Occipital lobe (tissue), 2 donors: ENCODE results near the gene MAB21L3. TPM values are rescaled to one million over a fixed set of nuclear protein-coding genes. Genes with fewer than 3 reads are reported as not detected.

ENCODE experiments used
- DNase-seq: peaks from one replicate; lab custom pipeline; 2025; lab: John Stamatoyannopoulos, UW
- total RNA-seq: library from RNA; depleted of rRNA; stranded (reverse); fragments of >200 nt; gene quantifications from one replicate; pipeline ENCODE4 v1.2.3, GENCODE V29; 2014

Gene MAB21L3
- total RNA-seq, 1 donor from 2014 or later: 0.31 TPM

DNA sequence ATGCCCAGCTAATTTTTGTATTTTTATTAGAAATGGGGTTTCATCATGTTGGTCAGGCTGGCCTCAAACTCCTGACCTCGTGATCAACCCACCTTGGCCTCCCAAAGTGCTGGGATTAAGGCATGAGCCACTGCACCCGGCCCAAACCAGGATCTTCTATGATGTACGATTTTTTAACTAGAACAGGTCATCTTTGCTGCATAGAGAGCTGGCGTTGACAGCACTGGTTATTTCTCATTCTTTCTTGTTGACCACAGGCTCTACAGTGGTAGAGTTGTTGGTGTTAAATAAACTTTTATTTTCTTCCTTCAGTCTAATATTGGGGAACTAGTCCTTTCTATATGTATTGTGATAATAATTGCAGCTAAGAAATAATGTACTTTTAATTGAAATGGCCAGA is 3.8 kb upstream of the MAB21L3 start:
- DNase-seq: no peak

DNA sequence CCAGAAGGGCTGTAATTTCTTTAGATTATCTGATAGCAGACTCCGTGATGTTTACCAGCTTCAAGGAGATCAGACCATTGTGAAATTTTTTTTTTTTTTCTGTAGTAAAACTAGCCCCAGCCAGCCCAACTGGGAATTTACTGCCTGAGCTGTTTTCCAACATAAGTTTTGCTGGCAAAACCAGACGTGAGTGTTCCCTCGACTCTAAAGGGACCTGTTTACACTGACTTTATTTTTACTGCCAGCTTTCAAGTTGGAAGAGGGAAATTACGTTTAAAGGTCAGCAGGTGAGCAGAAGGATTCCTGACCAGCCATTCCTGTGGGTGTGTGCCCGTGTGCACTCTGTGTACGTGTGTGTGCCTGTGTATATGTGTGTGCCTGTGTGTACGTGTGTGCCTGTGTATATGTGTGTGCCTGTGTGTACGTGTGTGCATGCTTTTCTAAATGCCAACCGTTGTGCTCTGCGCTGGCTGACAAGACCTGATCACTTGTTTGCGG is 374 bp downstream of the MAB21L3 start:
- no peak for DNase-seq

- no peak for DNase-seq
These were observed 1.4 kb downstream of the MAB21L3 start for GRCh38 chr1:116112388-116113140.

GRCh38 chr1:116113615-116114014 is 2.4 kb downstream of the MAB21L3 start:
- DNase-seq: no peak

- no peak for DNase-seq
These were observed 4.6 kb downstream of the MAB21L3 start for GRCh38 chr1:116115476-116116439.

GRCh38 chr1:116118471-116118870 is 7.3 kb downstream of the MAB21L3 start:
- DNase-seq: no peak

DNA sequence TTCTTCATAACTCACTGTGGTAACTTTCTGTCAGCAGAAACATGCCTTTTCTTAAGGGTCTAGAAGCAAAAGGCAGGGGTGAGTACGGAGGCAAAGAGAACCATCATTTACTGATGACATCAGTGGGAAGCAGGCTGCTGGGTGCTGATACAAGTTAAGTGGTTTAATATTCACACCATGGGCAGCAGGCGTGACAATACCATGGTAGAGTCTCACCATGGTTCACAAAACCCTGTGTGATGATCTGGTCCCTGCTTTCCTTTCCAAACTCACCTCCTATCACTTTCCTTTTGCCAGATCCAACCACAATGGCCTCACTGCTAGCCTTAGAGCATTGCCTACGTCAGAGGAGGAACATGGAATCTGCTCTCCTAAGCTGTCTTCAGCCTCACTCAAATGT is 8.7 kb downstream of the MAB21L3 start:
- DNase-seq: no peak

DNA sequence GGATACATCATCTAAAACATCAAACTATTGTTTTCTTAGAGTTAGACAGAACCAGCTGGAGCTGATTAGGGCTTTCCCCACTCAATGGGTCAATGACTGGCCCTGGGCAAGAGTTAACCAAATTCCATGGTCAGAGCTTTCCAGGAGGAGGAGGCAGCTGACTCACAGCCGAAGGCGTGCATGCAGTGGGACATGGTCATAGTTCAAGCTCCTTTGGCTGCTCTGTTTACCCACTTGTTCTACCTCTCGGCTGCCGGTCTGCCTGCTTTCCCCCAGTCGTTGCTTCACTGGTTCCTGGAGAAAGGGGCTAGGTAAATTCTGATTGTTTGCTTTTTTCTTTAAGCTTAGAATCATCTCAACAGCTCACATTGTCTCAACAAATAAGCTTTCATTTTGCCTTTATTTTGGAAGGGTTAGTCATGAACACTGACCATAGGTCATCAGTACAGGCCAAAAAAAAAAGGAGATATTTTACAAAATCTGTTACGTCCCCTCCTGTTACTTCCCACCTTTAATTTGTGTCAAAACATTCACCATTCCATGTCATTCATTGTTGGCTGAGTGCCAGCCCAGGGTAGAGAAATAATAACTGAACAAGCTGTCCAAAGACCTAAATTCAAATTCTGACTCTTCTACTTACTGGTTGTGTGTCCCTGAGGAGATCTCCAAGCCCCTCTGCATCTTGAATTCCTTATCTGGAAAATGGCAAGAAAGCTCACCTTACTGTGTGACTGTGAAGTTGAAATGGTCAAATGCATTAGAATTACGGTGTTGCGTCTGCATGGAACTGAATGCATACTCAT is 12.0 kb downstream of the MAB21L3 start:
- no peak for DNase-seq

GRCh38 chr1:116123837-116124533 is 12.8 kb downstream of the MAB21L3 start:
- no peak for DNase-seq

- no peak for DNase-seq
These were observed 14.6 kb downstream of the MAB21L3 start for GRCh38 chr1:116125758-116126157.

DNA sequence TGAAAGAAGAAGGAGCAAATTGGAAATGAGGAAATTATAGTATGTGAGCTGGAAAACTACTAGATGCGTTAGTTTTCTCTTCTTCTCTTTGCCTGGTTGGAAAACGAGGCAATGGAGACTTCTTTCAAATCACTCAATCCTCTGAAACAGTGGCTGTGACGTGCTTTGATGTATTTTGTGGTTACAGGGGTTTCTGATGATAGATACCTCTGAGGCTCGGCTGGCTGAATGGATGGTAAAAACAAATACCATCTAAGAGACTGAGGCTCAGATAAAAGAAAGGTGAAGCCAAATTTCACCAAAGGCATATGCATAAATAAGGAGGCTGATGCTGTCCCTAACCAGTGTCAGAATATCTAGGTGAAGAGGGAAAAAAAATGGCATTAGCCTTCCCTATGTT is 15.1 kb downstream of the MAB21L3 start:
- DNase-seq: no peak

DNA sequence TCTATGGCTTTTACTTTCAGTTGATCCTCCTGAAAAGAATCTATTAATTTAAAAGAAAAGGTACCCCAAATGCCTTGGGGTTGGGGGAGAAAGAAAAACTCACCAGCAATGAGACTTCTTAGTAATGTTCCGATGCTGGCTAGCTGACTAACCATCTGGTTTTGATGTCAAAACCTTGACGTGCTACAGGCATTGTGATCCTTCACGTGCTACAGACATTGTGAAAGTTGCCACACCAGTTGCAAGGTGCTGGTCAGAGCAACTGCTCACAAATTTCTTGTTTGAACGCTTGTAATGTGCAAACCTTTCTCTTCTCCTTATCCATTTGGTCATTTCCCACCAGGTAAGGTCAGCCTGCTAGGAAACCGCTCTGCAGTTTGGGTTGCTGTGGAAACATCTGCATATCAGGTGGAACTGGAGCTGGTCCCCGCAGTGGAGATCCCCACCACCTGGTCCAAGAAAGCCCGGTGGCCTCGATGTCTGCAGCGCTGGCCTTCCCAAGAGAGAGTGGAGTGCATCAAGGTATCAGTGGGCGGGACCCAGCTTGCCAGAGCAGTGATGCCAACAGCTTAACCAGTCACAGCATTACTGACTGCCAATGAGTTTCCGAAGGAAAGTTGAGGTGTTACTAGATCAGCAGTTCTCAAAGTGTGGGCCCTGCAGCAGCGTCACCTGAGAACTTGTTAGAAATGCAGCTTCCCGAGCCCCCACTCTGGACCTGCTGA is 16.1 kb downstream of the MAB21L3 start:
- DNase-seq: no peak

DNA sequence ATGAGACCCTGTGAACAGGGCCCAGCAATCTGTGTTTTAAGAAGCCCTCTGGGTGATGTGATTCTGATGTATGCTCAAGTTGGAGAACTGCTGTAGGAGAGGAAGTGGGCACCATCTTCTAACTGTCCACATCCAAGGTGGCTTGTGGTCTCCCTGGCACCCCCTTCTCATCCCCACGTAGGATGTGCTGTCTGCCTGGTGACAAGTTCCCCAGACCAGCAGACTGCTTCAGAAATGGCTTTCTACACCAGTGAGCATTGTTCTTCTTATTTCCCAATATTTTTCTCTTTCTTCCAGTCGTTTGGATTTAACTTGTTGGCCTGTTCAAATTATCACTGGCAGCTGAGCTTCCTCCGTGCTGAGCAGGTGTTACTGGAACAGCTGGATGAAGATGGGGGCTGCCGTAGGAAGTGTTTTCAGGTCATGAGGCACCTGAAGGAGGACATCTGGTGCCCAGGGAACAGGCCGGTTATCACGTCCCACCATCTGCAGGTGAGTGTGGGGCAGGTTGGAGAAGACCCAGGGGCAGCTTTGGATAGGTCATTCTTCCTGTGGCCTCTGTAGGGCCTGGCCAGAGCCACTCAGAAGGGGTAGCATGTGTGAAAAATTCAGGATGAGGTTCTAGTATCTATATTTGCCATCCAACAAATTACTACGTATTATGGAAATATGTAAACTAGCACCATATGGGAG is 16.8 kb downstream of the MAB21L3 start:
- DNase-seq: no peak

DNA sequence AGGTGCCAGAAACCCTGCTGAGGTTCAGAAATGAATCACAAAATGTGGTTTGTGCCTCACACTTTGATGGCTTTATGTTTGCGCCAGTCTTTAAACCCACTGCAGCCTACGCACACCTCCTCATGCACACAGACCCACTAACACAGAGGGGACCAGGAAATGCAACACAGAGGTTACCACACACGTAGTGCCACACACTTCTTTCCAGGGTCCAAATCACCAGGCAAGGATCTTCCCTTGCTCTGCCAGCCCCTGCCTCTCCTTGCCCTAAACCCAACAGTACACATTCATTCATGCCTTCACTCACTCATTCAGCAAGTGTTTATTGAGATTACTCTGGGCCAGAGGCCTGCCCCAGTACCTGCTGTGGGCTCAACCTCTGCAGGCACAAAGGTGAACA is 17.5 kb downstream of the MAB21L3 start:
- DNase-seq: no peak

- DNase-seq: no peak
These were observed 18.3 kb downstream of the MAB21L3 start for GRCh38 chr1:116129537-116129936.

DNA sequence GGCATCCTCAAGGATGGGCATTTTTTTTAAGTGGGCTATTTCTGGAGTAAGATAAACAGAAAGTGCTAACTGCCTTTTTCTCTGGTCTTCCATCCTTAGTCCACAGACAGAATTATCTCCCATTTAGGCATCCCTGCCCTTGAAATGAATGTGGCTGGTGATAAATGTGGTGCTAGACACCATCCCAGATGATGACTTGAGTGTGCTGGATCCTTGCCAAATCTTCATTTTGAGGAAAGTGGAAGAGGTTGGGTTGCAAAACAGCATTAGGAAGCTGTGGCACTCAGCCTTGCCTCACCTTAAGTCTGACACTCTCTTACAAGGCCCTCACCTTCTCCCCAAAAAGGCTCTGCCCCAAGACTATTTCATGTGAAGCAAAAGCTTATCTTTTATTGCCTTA is 19.2 kb downstream of the MAB21L3 start:
- DNase-seq: no peak

- no peak for DNase-seq
These were observed 20.0 kb downstream of the MAB21L3 start for GRCh38 chr1:116131170-116131569.

GRCh38 chr1:116131866-116132605 is 20.8 kb downstream of the MAB21L3 start:
- no peak for DNase-seq
